PC-9 (cell line): ENCODE data around the gene ACTN1. TPM values are rescaled to one million over a fixed set of nuclear protein-coding genes. Genes with fewer than 3 reads are reported as not detected.

Source experiments
- BruUV-seq: library from RNA; stranded (reverse); fragments of 400-500 nt; replicated peaks from 2 replicates; lab custom pipeline; 2021; lab: Mats Ljungman, UMichigan
- CTCF ChIA-PET: fragments of 300-600 bp; sonication (Branson Sonifier 250); formaldehyde crosslinking; loops from one replicate; lab custom pipeline; 2022; ENCODE audit warnings: antibody characterized with exemption; lab: Charles Lee
- POLR2A ChIA-PET: fragments of 300-600 bp; sonication (Branson Sonifier 250); formaldehyde crosslinking; loops from one replicate; lab custom pipeline; 2022; ENCODE audit warnings: antibody characterized with exemption; ENCODE audit not compliant: unreplicated experiment; lab: Charles Lee
- DNase-seq, 2 experiments: peaks; one replicate each; pipeline versions ENCODE4 v3.0.0 to v3.0.0-alpha.2; 2015 to 2022; ENCODE audit warnings: mixed read lengths in 1 of 2
- H2AFZ ChIP-seq: fragments of 200-600 bp; sonication (generic); 2 replicates; pipeline ENCODE4 v1.8.1; 2017; ENCODE audit warnings: antibody characterized with exemption
- H3F3A ChIP-seq: fragments of 200-600 bp; sonication (generic); 2 replicates; pipeline ENCODE4 v1.8.1; 2017; ENCODE audit warnings: antibody characterized with exemption, mild to moderate bottlenecking, low read depth; ENCODE audit not compliant: insufficient read depth
- H3K27ac ChIP-seq: fragments of 200-600 bp; sonication (generic); 2 replicates; pipeline ENCODE4 v1.6.1; 2016; ENCODE audit warnings: mixed run types
- H3K27me3 ChIP-seq: fragments of 200-600 bp; sonication (generic); 2 replicates; pipeline ENCODE4 v1.6.1; 2016; ENCODE audit warnings: low read depth, mixed run types; ENCODE audit not compliant: insufficient read depth
- H3K36me3 ChIP-seq: fragments of 200-600 bp; sonication (generic); 2 replicates; pipeline ENCODE4 v1.6.1; 2016; ENCODE audit warnings: low read depth, mixed run types
- H3K4me1 ChIP-seq: fragments of 200-600 bp; sonication (generic); replicated peaks from 2 replicates; pipeline ENCODE4 v1.6.1; 2016; ENCODE audit warnings: mixed run types; ENCODE audit not compliant: insufficient read depth
- H3K4me2 ChIP-seq: fragments of 200-600 bp; sonication (generic); 2 replicates; pipeline ENCODE4 v1.6.1; 2017; ENCODE audit warnings: mixed run types
- H3K4me3 ChIP-seq: fragments of 200-600 bp; sonication (generic); 2 replicates; pipeline ENCODE4 v1.6.1; 2016; ENCODE audit warnings: mixed run types
- H3K79me2 ChIP-seq: fragments of 200-600 bp; sonication (generic); 2 replicates; pipeline ENCODE4 v1.6.1; 2017; ENCODE audit warnings: low read depth, mixed run types
- H3K9me2 ChIP-seq: fragments of 200-600 bp; sonication (generic); 2 replicates; pipeline ENCODE4 v1.8.1; 2017; ENCODE audit warnings: mild to moderate bottlenecking; ENCODE audit not compliant: insufficient read depth
- H3K9me3 ChIP-seq: fragments of 200-600 bp; sonication (generic); 2 replicates; pipeline ENCODE4 v1.8.1; 2016; ENCODE audit warnings: low read depth; ENCODE audit not compliant: insufficient read depth
- H4K20me1 ChIP-seq: fragments of 200-600 bp; sonication (generic); 2 replicates; pipeline ENCODE4 v1.8.1; 2017; ENCODE audit not compliant: insufficient read depth
- EZH2 ChIP-seq: fragments of 200-600 bp; sonication (generic); IDR thresholded peaks from 2 replicates; pipeline ENCODE4 v1.8.0; 2017; ENCODE audit warnings: antibody characterized with exemption, low read depth
- intact Hi-C: fragments of 100-400 bp; cut with micrococcal nuclease; formaldehyde crosslinking; loops from one replicate; pipeline ENCODE4 v1.10.0; 2022; ENCODE audit not compliant: unreplicated experiment
- total RNA-seq: library from RNA; stranded (reverse); gene quantifications from 2 replicates; pipeline ENCODE4 v1.2.3, GENCODE V29; 2021
- TF ChIP-seq, protein P1 (sequence below): fragments of 200-600 bp; sonication (generic); conservative IDR thresholded peaks from 2 replicates; pipeline ENCODE4 v1.6.1; 2017; ENCODE audit warnings: mixed run types, antibody characterized with exemption, mild to moderate bottlenecking, moderate library complexity

ACTN1 gene
- total RNA-seq, 1 experiment from 2014 or later: 314 TPM

- ChIA-PET POLR2A (interaction anchor here (0.7 kb wide), 2 partner anchors 25 to 63 kb away, joined by 3 to 4 read pairs; no protein-coding TSS in a partner anchor), CTCF (interaction anchor here (1.0 to 1.2 kb wide), 2 partner anchors 188 to 194 kb away, joined by 3 to 4 read pairs; no protein-coding TSS in a partner anchor)
- H3F3A ChIP-seq: peaks cover 63% of the 10 kb centered on the region
- H4K20me1 ChIP-seq: peaks cover 58% of the 10 kb centered on the region
- H3K9me2 ChIP-seq: no peaks in the 10 kb centered on the region
- H3K27ac ChIP-seq: no peak overlapping the region
- peaks cover 65% of the 10 kb centered on the region for H3K79me2 ChIP-seq
- no peaks in the 10 kb centered on the region for H3K27me3 ChIP-seq
- no peak for DNase-seq
- H3K4me1 ChIP-seq: no peaks in the 10 kb centered on the region
- H3K36me3 ChIP-seq: peaks cover 47% of the 10 kb centered on the region
- BruUV-seq: no TSS peak
- no peak overlapping the region for H2AFZ ChIP-seq
- H3K4me2 ChIP-seq: no peak overlapping the region
- no peak overlapping the region for H3K4me3 ChIP-seq
- no peak for TF ChIP-seq EZH2
- no peaks in the 10 kb centered on the region for H3K9me3 ChIP-seq
- intact Hi-C loops: no loop called here
Observed at GRCh38 chr14:68913516-68913915, 65.6 kb downstream of the ACTN1 start.

GRCh38 chr14:68911594-68912227 lies 67.4 kb downstream of the ACTN1 start:
- Histone ChIP-seq H3K9me3 (no peaks in the 10 kb centered on the region), H3K4me1 (no peaks in the 10 kb centered on the region), H3K27me3 (no peaks in the 10 kb centered on the region), H3K79me2 (peaks cover 55% of the 10 kb centered on the region), H3K27ac (no peak overlapping the region), H3K4me3 (no peak overlapping the region), H4K20me1 (peaks cover 54% of the 10 kb centered on the region), H3K9me2 (no peaks in the 10 kb centered on the region), H3K4me2 (no peak overlapping the region), H2AFZ (no peak overlapping the region), H3K36me3 (peaks cover 46% of the 10 kb centered on the region), H3F3A (peaks cover 51% of the 10 kb centered on the region)
- TF ChIP-seq, protein P1, sequence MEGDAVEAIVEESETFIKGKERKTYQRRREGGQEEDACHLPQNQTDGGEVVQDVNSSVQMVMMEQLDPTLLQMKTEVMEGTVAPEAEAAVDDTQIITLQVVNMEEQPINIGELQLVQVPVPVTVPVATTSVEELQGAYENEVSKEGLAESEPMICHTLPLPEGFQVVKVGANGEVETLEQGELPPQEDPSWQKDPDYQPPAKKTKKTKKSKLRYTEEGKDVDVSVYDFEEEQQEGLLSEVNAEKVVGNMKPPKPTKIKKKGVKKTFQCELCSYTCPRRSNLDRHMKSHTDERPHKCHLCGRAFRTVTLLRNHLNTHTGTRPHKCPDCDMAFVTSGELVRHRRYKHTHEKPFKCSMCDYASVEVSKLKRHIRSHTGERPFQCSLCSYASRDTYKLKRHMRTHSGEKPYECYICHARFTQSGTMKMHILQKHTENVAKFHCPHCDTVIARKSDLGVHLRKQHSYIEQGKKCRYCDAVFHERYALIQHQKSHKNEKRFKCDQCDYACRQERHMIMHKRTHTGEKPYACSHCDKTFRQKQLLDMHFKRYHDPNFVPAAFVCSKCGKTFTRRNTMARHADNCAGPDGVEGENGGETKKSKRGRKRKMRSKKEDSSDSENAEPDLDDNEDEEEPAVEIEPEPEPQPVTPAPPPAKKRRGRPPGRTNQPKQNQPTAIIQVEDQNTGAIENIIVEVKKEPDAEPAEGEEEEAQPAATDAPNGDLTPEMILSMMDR: peak; percentile 98
- no peak for TF ChIP-seq EZH2
- POLR2A ChIA-PET: no interaction called here
- BruUV-seq: no TSS peak
- intact Hi-C loops: loop anchor here (1.0 kb wide), 4 partner anchors 30 to 196 kb away; partner anchors contain the start of gene ACTN1
- CTCF ChIA-PET: interaction anchor here (0.6 to 1.2 kb wide), 11 partner anchors 30 to 432 kb away, joined by 3 to 9 read pairs (median 3); no protein-coding TSS in a partner anchor
- DNase-seq: peak; percentile 69 to 73

GRCh38 chr14:68910540-68910939 lies 68.6 kb downstream of the ACTN1 start:
- intact Hi-C loops: no loop called here
- Histone ChIP-seq H3F3A (peaks cover 55% of the 10 kb centered on the region), H3K4me2 (no peak overlapping the region), H3K4me1 (no peaks in the 10 kb centered on the region), H3K9me3 (no peaks in the 10 kb centered on the region), H3K4me3 (no peak overlapping the region), H3K27ac (no peak overlapping the region), H3K79me2 (peaks cover 46% of the 10 kb centered on the region), H3K36me3 (peaks cover 53% of the 10 kb centered on the region), H4K20me1 (peaks cover 59% of the 10 kb centered on the region), H2AFZ (no peak overlapping the region), H3K9me2 (no peaks in the 10 kb centered on the region), H3K27me3 (no peaks in the 10 kb centered on the region)
- DNase-seq: no peak
- ChIA-PET CTCF (interaction anchor here (1.1 kb wide), 2 partner anchors 69 to 197 kb away, joined by 3 read pairs; no protein-coding TSS in a partner anchor), POLR2A (no interaction called here)
- TF ChIP-seq EZH2: no peak
- TF ChIP-seq, protein P1: no peak
- no TSS peak for BruUV-seq
